HEK293 (cell line): ENCODE results near the gene STK32C.

Experiments used
- CTCF ChIP-seq: fragments of 450-650 bp; formaldehyde crosslinking; IDR thresholded peaks from 2 replicates; pipeline ENCODE4 v1.5.1; 2016; ENCODE audit warnings: missing biosample characterization, missing genetic modification characterization
- PRDM6 ChIP-seq: fragments of 450-650 bp; formaldehyde crosslinking; IDR thresholded peaks from 2 replicates; pipeline ENCODE4 v1.5.1; 2017; ENCODE audit warnings: missing biosample characterization, missing genetic modification characterization
- SP7 ChIP-seq: fragments of 450-650 bp; formaldehyde crosslinking; IDR thresholded peaks from 2 replicates; pipeline ENCODE4 v1.5.1; 2016; ENCODE audit warnings: missing biosample characterization, missing genetic modification characterization
- TCF7L2 ChIP-seq: IDR thresholded peaks from 2 replicates; pipeline ENCODE4 v1.6.1; 2011; ENCODE audit warnings: low read depth, mild to moderate bottlenecking, inconsistent platforms, low read length, moderate library complexity, borderline replicate concordance
- TSHZ1 ChIP-seq: fragments of 450-650 bp; formaldehyde crosslinking; IDR thresholded peaks from 2 replicates; pipeline ENCODE4 v1.5.1; 2016; ENCODE audit warnings: missing biosample characterization, missing genetic modification characterization, borderline replicate concordance
- ZBTB1 ChIP-seq: fragments of 450-650 bp; formaldehyde crosslinking; IDR thresholded peaks from 2 replicates; pipeline ENCODE4 v1.5.1; 2016; ENCODE audit warnings: missing biosample characterization, missing genetic modification characterization
- ZBTB11 ChIP-seq: fragments of 450-650 bp; formaldehyde crosslinking; conservative IDR thresholded peaks from 2 replicates; pipeline ENCODE4 v1.5.1; 2016; ENCODE audit warnings: low read depth, missing biosample characterization, missing genetic modification characterization
- ZNF140 ChIP-seq: fragments of 450-650 bp; formaldehyde crosslinking; IDR thresholded peaks from 2 replicates; pipeline ENCODE4 v1.5.1; 2016; ENCODE audit warnings: missing biosample characterization, missing genetic modification characterization
- ZNF37A ChIP-seq: fragments of 450-650 bp; IDR thresholded peaks from 2 replicates; pipeline ENCODE4 v1.5.1; 2018; ENCODE audit warnings: missing biosample characterization, missing genetic modification characterization
- ZNF473 ChIP-seq: fragments of 450-650 bp; formaldehyde crosslinking; IDR thresholded peaks from 2 replicates; pipeline ENCODE4 v1.5.1; 2017; ENCODE audit warnings: missing biosample characterization, missing genetic modification characterization
- ZNF548 ChIP-seq: fragments of 450-650 bp; formaldehyde crosslinking; IDR thresholded peaks from 2 replicates; pipeline ENCODE4 v1.5.1; 2016; ENCODE audit warnings: missing biosample characterization, missing genetic modification characterization
- ZSCAN16 ChIP-seq: fragments of 450-650 bp; formaldehyde crosslinking; IDR thresholded peaks from 2 replicates; pipeline ENCODE4 v1.5.1; 2016; ENCODE audit warnings: missing biosample characterization, missing genetic modification characterization
- ZSCAN30 ChIP-seq: fragments of 450-650 bp; IDR thresholded peaks from 2 replicates; pipeline ENCODE4 v1.5.1; 2018; ENCODE audit warnings: missing biosample characterization, mild to moderate bottlenecking, missing genetic modification characterization, moderate library complexity

GRCh38 chr10:132329565-132330485 lies 22.1 kb upstream of the STK32C start:
- TF ChIP-seq CTCF (tag by site-specific recombination) = no peak
- TF ChIP-seq TSHZ1 (tag by site-specific recombination) = no peak
- TF ChIP-seq ZBTB1 (tag by site-specific recombination) = no peak
- TF ChIP-seq ZNF473 (tag by site-specific recombination) = no peak
- TF ChIP-seq ZNF140 = no peak
- peak; percentile 85 for TF ChIP-seq SP7 (tag by site-specific recombination)
- peak; percentile 97 for TF ChIP-seq PRDM6 (tag by site-specific recombination)
- no peak for TF ChIP-seq ZSCAN30 (tag by site-specific recombination)
- peak; percentile 49; the same call in 1 of the 2 replicates for TF ChIP-seq ZSCAN16
- no peak for TF ChIP-seq ZNF548
- no peak for TF ChIP-seq TCF7L2
- TF ChIP-seq ZNF37A = no peak
- peak; percentile 56; the same call in 1 of the 2 replicates for TF ChIP-seq ZBTB11 (tag by site-specific recombination)
